Mucosa of stomach (tissue), 1 donor: Measurements from ENCODE around the gene MEIS1.

Experiments
- H3K27me3 ChIP-seq: one replicate; pipeline ENCODE4 v1.7.0; 2013; ENCODE audit warnings: mild to moderate bottlenecking, low read length; ENCODE audit not compliant: control insufficient read depth, insufficient read depth
- H3K36me3 ChIP-seq: one replicate; pipeline ENCODE4 v1.7.0; 2013; ENCODE audit warnings: low read length; ENCODE audit not compliant: control insufficient read depth, insufficient read depth
- H3K4me1 ChIP-seq: one replicate; pipeline ENCODE4 v1.7.0; 2013; ENCODE audit warnings: mild to moderate bottlenecking, low read length; ENCODE audit not compliant: control insufficient read depth, insufficient read depth
- H3K4me3 ChIP-seq: one replicate; pipeline ENCODE4 v1.7.0; 2013; ENCODE audit warnings: low read length
- H3K9ac ChIP-seq: one replicate; pipeline ENCODE4 v1.7.0; 2013; ENCODE audit warnings: mild to moderate bottlenecking, low read length, moderate library complexity
- H3K9me3 ChIP-seq: one replicate; pipeline ENCODE4 v1.7.0; 2013; ENCODE audit warnings: mild to moderate bottlenecking, low read length, moderate library complexity; ENCODE audit not compliant: control insufficient read depth
- donor health status: Pancreatic carcinoma.

MEIS1 gene

GRCh38 chr2:66441581-66442320 is 6.8 kb downstream of the MEIS1 start:
- no peaks in the 10 kb centered on the region for H3K9me3 ChIP-seq
- H3K9ac ChIP-seq, result peak overlapping the region; percentile 94
- peak overlapping the region; percentile 60 for H3K4me3 ChIP-seq
- H3K27me3 ChIP-seq, result no peaks in the 10 kb centered on the region
- peaks cover 8% of the 10 kb centered on the region for H3K36me3 ChIP-seq
- peaks cover 21% of the 10 kb centered on the region for H3K4me1 ChIP-seq

GRCh38 chr2:66442516-66443185 is 7.7 kb downstream of the MEIS1 start:
- peak overlapping the region; percentile 94 for H3K9ac ChIP-seq
- H3K4me3 ChIP-seq, result peak overlapping the region; percentile 73
- H3K9me3 ChIP-seq, result no peaks in the 10 kb centered on the region
- H3K4me1 ChIP-seq, result peaks cover 26% of the 10 kb centered on the region
- no peaks in the 10 kb centered on the region for H3K27me3 ChIP-seq
- H3K36me3 ChIP-seq, result peaks cover 6% of the 10 kb centered on the region

GRCh38 chr2:66443186-66443978 is 8.5 kb downstream of the MEIS1 start:
- Histone ChIP-seq H3K4me1 (peaks cover 26% of the 10 kb centered on the region), H3K9ac (peak overlapping the region; percentile 94), H3K27me3 (no peaks in the 10 kb centered on the region), H3K4me3 (peak overlapping the region; percentile 73), H3K36me3 (no peaks in the 10 kb centered on the region), H3K9me3 (no peaks in the 10 kb centered on the region)

- H3K9ac ChIP-seq, result peak overlapping the region; percentile 94
- no peaks in the 10 kb centered on the region for H3K9me3 ChIP-seq
- H3K4me3 ChIP-seq, result peak overlapping the region; percentile 73
- H3K27me3 ChIP-seq, result no peaks in the 10 kb centered on the region
- no peaks in the 10 kb centered on the region for H3K36me3 ChIP-seq
- H3K4me1 ChIP-seq, result peaks cover 26% of the 10 kb centered on the region
Measured at GRCh38 chr2:66443979-66444861, 9.3 kb downstream of the MEIS1 start.

- Histone ChIP-seq H3K9ac (peak overlapping the region; percentile 94), H3K36me3 (no peaks in the 10 kb centered on the region), H3K9me3 (no peaks in the 10 kb centered on the region), H3K4me3 (peak overlapping the region; percentile 73), H3K27me3 (no peaks in the 10 kb centered on the region), H3K4me1 (peaks cover 26% of the 10 kb centered on the region)
Measured at GRCh38 chr2:66445076-66445924, 10.4 kb downstream of the MEIS1 start.

GRCh38 chr2:66445925-66446871 is 11.3 kb downstream of the MEIS1 start:
- peak overlapping the region; percentile 94 for H3K9ac ChIP-seq
- peak overlapping the region; percentile 73 for H3K4me3 ChIP-seq
- peaks cover 21% of the 10 kb centered on the region for H3K4me1 ChIP-seq
- no peaks in the 10 kb centered on the region for H3K27me3 ChIP-seq
- no peaks in the 10 kb centered on the region for H3K36me3 ChIP-seq
- no peaks in the 10 kb centered on the region for H3K9me3 ChIP-seq

- H3K9me3 ChIP-seq, result no peaks in the 10 kb centered on the region
- H3K4me1 ChIP-seq, result peaks cover 15% of the 10 kb centered on the region
- H3K9ac ChIP-seq, result peak overlapping the region; percentile 94
- H3K36me3 ChIP-seq, result no peaks in the 10 kb centered on the region
- H3K27me3 ChIP-seq, result no peaks in the 10 kb centered on the region
- peak overlapping the region; percentile 73 for H3K4me3 ChIP-seq
Measured at GRCh38 chr2:66446941-66447340, 12.0 kb downstream of the MEIS1 start.

- H3K36me3 ChIP-seq, result no peaks in the 10 kb centered on the region
- H3K9me3 ChIP-seq, result no peaks in the 10 kb centered on the region
- H3K4me1 ChIP-seq, result peaks cover 15% of the 10 kb centered on the region
- no peaks in the 10 kb centered on the region for H3K27me3 ChIP-seq
- peak overlapping the region; percentile 94 for H3K9ac ChIP-seq
- peak overlapping the region; percentile 73 for H3K4me3 ChIP-seq
Measured at GRCh38 chr2:66447677-66448076, 12.8 kb downstream of the MEIS1 start.

- no peak overlapping the region for H3K4me3 ChIP-seq
- H3K9me3 ChIP-seq, result no peaks in the 10 kb centered on the region
- peaks cover 12% of the 10 kb centered on the region for H3K4me1 ChIP-seq
- no peaks in the 10 kb centered on the region for H3K36me3 ChIP-seq
- H3K9ac ChIP-seq, result peak overlapping the region; percentile 94
- no peaks in the 10 kb centered on the region for H3K27me3 ChIP-seq
Measured at GRCh38 chr2:66448136-66448991, 13.4 kb downstream of the MEIS1 start.
